GM23248 (cell line): ENCODE data around the gene ABLIM3.

Source experiments
- EZH2 ChIP-seq: fragments of 200-600 bp; sonication (generic); IDR thresholded peaks from 2 replicates; pipeline ENCODE4 v1.6.1; 2018; ENCODE audit warnings: antibody characterized with exemption, mild to moderate bottlenecking; ENCODE audit not compliant: insufficient read depth, poor library complexity, severe bottlenecking
- EZH2phosphoT487 ChIP-seq: fragments of 200-600 bp; sonication (generic); IDR thresholded peaks from 2 replicates; pipeline ENCODE4 v1.6.1; 2018; ENCODE audit warnings: antibody characterized with exemption, moderate library complexity, mild to moderate bottlenecking, low read depth; ENCODE audit not compliant: insufficient read depth

DNA sequence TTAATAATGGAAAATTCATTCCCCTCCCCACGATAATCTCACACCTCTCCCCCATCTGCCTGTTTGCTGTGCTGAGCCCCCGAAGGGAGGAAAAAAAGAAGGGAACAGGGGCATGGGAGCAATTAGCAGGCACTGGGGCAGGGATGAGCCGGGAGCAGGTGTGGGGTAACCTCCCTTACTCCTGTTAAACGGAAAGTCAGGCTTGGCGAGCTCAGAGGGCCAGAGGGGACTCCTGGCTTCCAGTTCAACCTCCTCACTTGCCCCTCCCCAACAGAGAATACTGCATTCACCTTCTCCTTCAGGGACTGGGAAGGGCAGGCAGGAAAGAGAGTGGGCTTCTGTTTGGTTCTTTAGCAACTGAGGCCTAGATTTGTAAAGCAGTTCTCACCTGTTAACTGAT is 131.9 kb downstream of the ABLIM3 start:
- no peak for TF ChIP-seq EZH2phosphoT487
- TF ChIP-seq EZH2: no peak
